ENCODE data around the gene STK35.

The STK35 gene

DNA sequence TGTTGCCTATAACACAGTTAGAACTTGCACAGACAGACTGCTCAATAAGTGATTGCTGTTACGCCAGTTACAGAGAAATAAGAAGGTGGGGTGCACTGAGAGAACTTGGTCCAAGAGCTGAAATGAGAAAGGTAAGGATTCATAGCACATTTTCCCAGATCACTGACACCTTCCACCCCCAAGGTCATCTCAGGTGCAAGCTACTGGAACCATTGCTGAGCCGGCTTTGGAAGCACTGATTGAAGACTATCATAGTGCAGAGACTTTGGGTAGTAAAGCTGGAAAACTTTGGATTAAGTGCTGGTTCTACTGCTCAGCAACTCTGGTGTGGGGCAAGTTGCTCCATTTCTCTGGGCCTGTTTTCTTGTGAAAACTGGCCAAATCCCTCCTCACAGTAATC is 38.1 kb downstream of the STK35 start:
- Histone ChIP-seq H3K18ac (ENCODE audit: low read length) (no peak overlapping the region), H3K14ac (ENCODE audit: low read length) (no peak overlapping the region), H3K9ac (ENCODE audit: low read length) (no peak overlapping the region), H2AFZ (ENCODE audit: insufficient read depth, low read length, poor library complexity) (no peak overlapping the region), H3K9me3 (ENCODE audit: insufficient read depth, low read depth, low read length) (no peaks in the 10 kb centered on the region), H3K79me1 (ENCODE audit: low read length) (peaks cover 13% of the 10 kb centered on the region), H4K91ac (ENCODE audit: low read depth, low read length) (no peak overlapping the region), H3K4ac (ENCODE audit: low read depth, low read length) (no peak overlapping the region), H4K8ac (ENCODE audit: low read depth, low read length) (no peak overlapping the region), H3K23ac (ENCODE audit: low read length) (no peak overlapping the region), H3K36me3 (ENCODE audit: control insufficient read depth in 1 of 2, insufficient read depth in 2 of 2, low read length in 2 of 2) (peaks cover 8 to 12% of the 10 kb centered on the region in 2 experiments), H3K27ac (ENCODE audit: low read depth, low read length) (no peak overlapping the region), H3K27me3 (ENCODE audit: insufficient read depth, low read length) (no peaks in the 10 kb centered on the region), H4K12ac (ENCODE audit: low read depth, low read length) (no peak overlapping the region), H2BK120ac (ENCODE audit: insufficient read depth, low read length, poor library complexity) (no peak overlapping the region), H2AK5ac (ENCODE audit: low read length) (no peak overlapping the region), H2BK12ac (ENCODE audit: low read length) (no peak overlapping the region), H3K79me2 (ENCODE audit: control insufficient read depth, insufficient read depth, low read length, poor library complexity) (peaks cover 6% of the 10 kb centered on the region), H3K4me2 (ENCODE audit: low read length) (no peak overlapping the region), H3K4me1 (ENCODE audit: control insufficient read depth in 1 of 2, insufficient read depth in 2 of 2, low read length in 2 of 2) (peaks cover 20 to 23% of the 10 kb centered on the region in 2 experiments), H3K4me3 (ENCODE audit: low read depth, low read length) (no peak overlapping the region), H2BK5ac (ENCODE audit: low read depth, low read length, poor library complexity) (no peak overlapping the region)
- no peak for DNase-seq
- no CpG with 5 or more reads among the region's 2 CpGs for WGBS (ENCODE audit: extremely low coverage, insufficient coverage, insufficient read length)

DNA sequence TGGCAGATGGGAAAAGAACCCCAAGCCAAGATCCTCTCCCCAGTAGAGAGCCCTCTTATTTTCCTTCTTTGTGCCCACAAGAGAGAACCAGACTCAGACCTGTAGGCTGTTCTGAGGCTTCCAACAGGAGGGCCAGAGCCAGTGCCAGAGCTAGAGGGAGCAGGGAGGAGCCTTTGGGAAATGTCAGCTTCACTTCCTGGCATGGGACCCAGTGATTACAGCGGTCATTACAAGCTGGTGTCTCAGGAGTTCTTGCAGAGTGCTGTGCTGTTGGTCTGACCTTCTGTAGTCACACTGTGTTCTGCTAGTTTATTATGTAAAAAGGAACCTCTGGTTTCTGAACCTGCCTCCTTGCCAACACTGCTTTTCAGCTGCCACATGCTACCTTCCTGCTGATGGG is 38.9 kb downstream of the STK35 start:
- no peak overlapping the region for H3K23ac ChIP-seq (ENCODE audit: low read length)
- H3K79me2 ChIP-seq (ENCODE audit: control insufficient read depth, insufficient read depth, low read length, poor library complexity) = peaks cover 4% of the 10 kb centered on the region
- H3K79me1 ChIP-seq (ENCODE audit: low read length) = peaks cover 7% of the 10 kb centered on the region
- no peak overlapping the region for H3K14ac ChIP-seq (ENCODE audit: low read length)
- no peak overlapping the region for H4K91ac ChIP-seq (ENCODE audit: low read depth, low read length)
- no peak for DNase-seq
- H4K12ac ChIP-seq (ENCODE audit: low read depth, low read length) = no peak overlapping the region
- H3K4me3 ChIP-seq (ENCODE audit: low read depth, low read length) = no peak overlapping the region
- H3K27ac ChIP-seq (ENCODE audit: low read depth, low read length) = no peak overlapping the region
- no peak overlapping the region for H2BK120ac ChIP-seq (ENCODE audit: insufficient read depth, low read length, poor library complexity)
- H2BK12ac ChIP-seq (ENCODE audit: low read length) = no peak overlapping the region
- no CpG with 5 or more reads among the region's 1 CpG for WGBS (ENCODE audit: extremely low coverage, insufficient coverage, insufficient read length)
- no peaks in the 10 kb centered on the region for H3K27me3 ChIP-seq (ENCODE audit: insufficient read depth, low read length)
- H2AFZ ChIP-seq (ENCODE audit: insufficient read depth, low read length, poor library complexity) = no peak overlapping the region
- no peak overlapping the region for H3K4ac ChIP-seq (ENCODE audit: low read depth, low read length)
- H3K4me2 ChIP-seq (ENCODE audit: low read length) = no peak overlapping the region
- H3K36me3 ChIP-seq (ENCODE audit: control insufficient read depth in 1 of 2, insufficient read depth in 2 of 2, low read length in 2 of 2) = peaks cover 9 to 14% of the 10 kb centered on the region in 2 experiments
- peaks cover 18 to 22% of the 10 kb centered on the region in 2 experiments for H3K4me1 ChIP-seq (ENCODE audit: control insufficient read depth in 1 of 2, insufficient read depth in 2 of 2, low read length in 2 of 2)
- no peak overlapping the region for H2AK5ac ChIP-seq (ENCODE audit: low read length)
- H3K9ac ChIP-seq (ENCODE audit: low read length) = no peak overlapping the region
- no peak overlapping the region for H2BK5ac ChIP-seq (ENCODE audit: low read depth, low read length, poor library complexity)
- H3K18ac ChIP-seq (ENCODE audit: low read length) = no peak overlapping the region
- no peaks in the 10 kb centered on the region for H3K9me3 ChIP-seq (ENCODE audit: insufficient read depth, low read depth, low read length)
- H4K8ac ChIP-seq (ENCODE audit: low read depth, low read length) = no peak overlapping the region

DNA sequence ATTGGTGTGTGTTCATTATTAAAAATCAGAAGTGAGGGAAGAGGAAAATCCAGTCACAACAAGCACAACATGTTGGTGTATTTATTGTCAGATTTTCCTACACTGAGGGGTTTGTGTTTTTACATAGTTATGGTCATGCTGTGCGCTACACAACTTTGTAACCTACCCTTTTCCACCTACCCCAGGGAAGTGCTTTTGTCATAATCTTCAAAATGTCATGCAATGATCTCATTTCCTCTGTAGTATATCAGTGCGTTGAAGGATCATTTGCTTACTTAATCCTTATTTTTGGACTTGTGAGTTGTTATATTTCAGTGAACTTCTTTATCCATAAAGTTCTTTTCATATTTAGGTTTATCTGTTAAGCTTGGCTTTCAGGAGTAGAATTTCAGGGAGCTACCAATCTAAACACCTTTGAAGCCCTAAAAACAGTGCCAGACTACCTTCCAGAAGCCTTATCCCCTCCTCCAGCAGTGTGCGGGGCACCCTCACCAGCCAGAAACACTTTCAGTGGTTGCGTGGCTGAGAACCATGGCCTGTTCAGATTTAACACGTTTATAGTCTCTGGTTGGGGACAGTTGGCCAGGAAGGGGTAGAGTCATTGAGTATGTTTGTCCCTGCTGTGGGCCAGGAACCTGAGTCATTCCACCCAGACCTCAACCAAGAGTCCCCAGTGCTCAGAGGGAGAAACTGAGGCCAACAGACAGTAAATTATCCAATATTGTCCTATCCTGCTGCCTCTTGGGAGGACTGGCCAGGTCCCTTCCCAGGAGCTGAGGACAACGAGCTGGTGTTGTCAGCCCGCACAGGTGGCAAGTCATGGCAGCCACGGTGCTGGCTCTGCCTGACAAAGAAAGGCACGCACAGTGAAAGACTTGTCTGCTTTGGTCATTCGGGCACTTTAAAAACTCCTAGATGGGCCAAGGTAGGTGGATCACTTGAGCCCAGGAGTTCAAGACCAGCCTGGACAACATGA is 40.3 kb downstream of the STK35 start:
- Histone ChIP-seq H2BK5ac (ENCODE audit: low read depth, low read length, poor library complexity) (no peak overlapping the region), H3K9ac (ENCODE audit: low read length) (no peak overlapping the region), H3K4me2 (ENCODE audit: low read length) (no peak overlapping the region), H2AFZ (ENCODE audit: insufficient read depth, low read length, poor library complexity) (no peak overlapping the region), H2AK5ac (ENCODE audit: low read length) (no peak overlapping the region), H3K4ac (ENCODE audit: low read depth, low read length) (no peak overlapping the region), H3K4me3 (ENCODE audit: low read depth, low read length) (no peak overlapping the region), H4K8ac (ENCODE audit: low read depth, low read length) (no peak overlapping the region), H3K27ac (ENCODE audit: low read depth, low read length) (no peak overlapping the region), H2BK120ac (ENCODE audit: insufficient read depth, low read length, poor library complexity) (no peak overlapping the region), H4K12ac (ENCODE audit: low read depth, low read length) (no peak overlapping the region), H3K23ac (ENCODE audit: low read length) (no peak overlapping the region), H3K14ac (ENCODE audit: low read length) (no peak overlapping the region), H3K79me1 (ENCODE audit: low read length) (no peaks in the 10 kb centered on the region), H3K18ac (ENCODE audit: low read length) (no peak overlapping the region), H3K9me3 (ENCODE audit: insufficient read depth, low read depth, low read length) (no peaks in the 10 kb centered on the region), H3K27me3 (ENCODE audit: insufficient read depth, low read length) (no peaks in the 10 kb centered on the region), H3K36me3 (ENCODE audit: control insufficient read depth in 1 of 2, insufficient read depth in 2 of 2, low read length in 2 of 2) (peaks cover 11 to 24% of the 10 kb centered on the region in 2 experiments), H3K4me1 (ENCODE audit: control insufficient read depth in 1 of 2, insufficient read depth in 2 of 2, low read length in 2 of 2) (peaks cover 17 to 19% of the 10 kb centered on the region in 2 experiments), H3K79me2 (ENCODE audit: control insufficient read depth, insufficient read depth, low read length, poor library complexity) (peaks cover 2% of the 10 kb centered on the region), H2BK12ac (ENCODE audit: low read length) (no peak overlapping the region), H4K91ac (ENCODE audit: low read depth, low read length) (no peak overlapping the region)
- no peak for DNase-seq
- no CpG with 5 or more reads among the region's 10 CpGs for WGBS (ENCODE audit: extremely low coverage, insufficient coverage, insufficient read length)

DNA sequence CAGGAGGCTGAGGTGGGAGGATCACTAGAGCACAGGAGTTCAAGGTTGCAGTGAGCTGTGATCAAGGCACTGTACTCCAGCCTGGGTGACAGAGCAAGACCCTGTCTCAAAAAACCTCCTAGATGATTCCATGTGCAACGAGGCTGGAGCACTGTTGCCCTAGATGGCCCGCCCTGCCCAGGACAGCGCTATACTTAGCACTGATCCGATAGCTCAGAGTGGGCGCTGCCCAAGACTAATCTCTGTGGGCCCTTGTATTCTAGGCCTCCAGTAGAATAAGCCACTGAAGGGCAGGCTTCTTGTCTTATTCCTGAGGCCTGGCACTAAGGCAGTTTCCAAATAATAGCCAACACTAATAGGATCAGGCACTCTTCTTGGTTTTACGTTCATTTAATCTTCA is 41.0 kb downstream of the STK35 start:
- Histone ChIP-seq H4K12ac (ENCODE audit: low read depth, low read length) (no peak overlapping the region), H3K36me3 (ENCODE audit: control insufficient read depth in 1 of 2, insufficient read depth in 2 of 2, low read length in 2 of 2) (peaks cover 12 to 27% of the 10 kb centered on the region in 2 experiments), H2BK12ac (ENCODE audit: low read length) (no peak overlapping the region), H4K91ac (ENCODE audit: low read depth, low read length) (no peak overlapping the region), H4K8ac (ENCODE audit: low read depth, low read length) (no peak overlapping the region), H2AK5ac (ENCODE audit: low read length) (no peak overlapping the region), H3K14ac (ENCODE audit: low read length) (no peak overlapping the region), H3K23ac (ENCODE audit: low read length) (no peak overlapping the region), H3K27me3 (ENCODE audit: insufficient read depth, low read length) (no peaks in the 10 kb centered on the region), H3K4me1 (ENCODE audit: control insufficient read depth in 1 of 2, insufficient read depth in 2 of 2, low read length in 2 of 2) (peaks cover 13 to 16% of the 10 kb centered on the region in 2 experiments), H2BK120ac (ENCODE audit: insufficient read depth, low read length, poor library complexity) (no peak overlapping the region), H3K4me3 (ENCODE audit: low read depth, low read length) (no peak overlapping the region), H2AFZ (ENCODE audit: insufficient read depth, low read length, poor library complexity) (no peak overlapping the region), H3K27ac (ENCODE audit: low read depth, low read length) (no peak overlapping the region), H3K4me2 (ENCODE audit: low read length) (no peak overlapping the region), H3K9ac (ENCODE audit: low read length) (no peak overlapping the region), H3K9me3 (ENCODE audit: insufficient read depth, low read depth, low read length) (no peaks in the 10 kb centered on the region), H3K79me1 (ENCODE audit: low read length) (no peaks in the 10 kb centered on the region), H3K18ac (ENCODE audit: low read length) (no peak overlapping the region), H3K4ac (ENCODE audit: low read depth, low read length) (no peak overlapping the region), H2BK5ac (ENCODE audit: low read depth, low read length, poor library complexity) (no peak overlapping the region), H3K79me2 (ENCODE audit: control insufficient read depth, insufficient read depth, low read length, poor library complexity) (no peaks in the 10 kb centered on the region)
- no peak for DNase-seq
- WGBS (ENCODE audit: extremely low coverage, insufficient coverage, insufficient read length) = no CpG with 5 or more reads among the region's 6 CpGs

All from trophoblast cell (in vitro differentiated cells and primary cell).